ENCODE data around the gene GRK3.

- TF ChIP-seq POLR2A (IDR thresholded peaks at IDR 0.05) (no peak), CTCF (IDR thresholded peaks at IDR 0.05) (no peak), EP300 (IDR thresholded peaks at IDR 0.05) (no peak)
These were observed 9.8 kb upstream of the GRK3 start for GRCh38 chr22:25554689-25555088.
